DMS 273 (cell line): ENCODE data around the gene TCF12.

Experiments
- DNase-seq: peaks from one replicate; lab custom pipeline; 2025; ENCODE audit not compliant: unreplicated experiment; lab: John Stamatoyannopoulos, UW

The TCF12 gene

DNA sequence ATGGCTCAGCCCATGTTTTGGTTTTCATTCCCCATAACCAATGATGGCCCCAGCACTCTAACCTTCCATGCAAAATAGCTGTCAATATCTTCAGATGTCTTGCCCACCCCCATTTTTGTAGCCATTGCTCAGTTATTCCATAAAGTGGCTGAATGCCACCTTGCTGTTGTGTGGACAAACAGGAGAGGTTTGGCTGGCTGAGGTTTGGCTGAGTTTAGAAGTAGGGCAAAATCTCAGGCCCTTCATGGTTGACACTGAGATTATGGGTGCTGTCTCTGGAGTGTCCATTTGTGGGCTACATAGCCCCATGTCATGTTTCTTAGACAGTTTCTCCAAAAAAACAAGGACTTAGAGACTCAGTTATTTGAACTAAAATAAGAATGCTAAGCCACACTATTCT lies 96.9 kb downstream of the TCF12 start:
- DNase-seq = no peak

DNA sequence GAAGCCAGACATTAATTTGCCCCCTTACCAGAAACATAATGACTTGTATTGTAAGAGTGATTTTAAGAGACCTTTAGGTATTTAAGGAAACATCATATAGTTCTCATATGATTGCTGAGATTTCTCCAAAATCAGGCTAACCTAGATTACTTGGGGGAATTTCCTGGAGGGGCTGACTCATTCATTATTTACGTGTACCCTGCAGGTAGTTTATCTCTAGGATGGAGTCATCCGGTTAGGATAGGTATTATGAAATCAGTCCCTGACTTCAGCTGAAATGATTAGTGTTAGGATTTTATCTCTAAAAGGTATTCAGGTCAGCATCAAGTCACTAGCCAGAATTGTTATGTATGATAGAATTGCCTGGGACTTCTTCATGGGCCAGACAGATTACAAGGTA lies 97.5 kb downstream of the TCF12 start:
- DNase-seq = no peak

DNA sequence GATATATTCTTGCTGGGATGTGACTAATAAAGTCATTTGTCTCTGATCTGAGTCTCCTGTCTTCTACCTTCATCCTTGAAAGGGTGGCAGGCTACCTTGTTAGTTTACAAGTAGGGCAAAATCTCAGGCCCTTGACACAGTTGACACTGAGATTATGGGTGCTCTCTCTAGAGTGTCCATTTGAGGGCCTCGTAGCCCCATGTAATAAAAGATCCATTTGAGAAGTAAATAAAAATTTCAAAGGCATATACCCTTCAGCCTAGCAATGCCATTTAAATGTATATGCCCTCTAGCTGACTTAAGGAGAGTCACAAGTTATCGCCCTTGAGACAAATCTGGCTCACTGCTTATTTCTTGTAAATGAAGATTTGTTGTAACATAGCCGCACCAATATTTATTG lies 98.6 kb downstream of the TCF12 start:
- DNase-seq = peak; percentile 13

DNA sequence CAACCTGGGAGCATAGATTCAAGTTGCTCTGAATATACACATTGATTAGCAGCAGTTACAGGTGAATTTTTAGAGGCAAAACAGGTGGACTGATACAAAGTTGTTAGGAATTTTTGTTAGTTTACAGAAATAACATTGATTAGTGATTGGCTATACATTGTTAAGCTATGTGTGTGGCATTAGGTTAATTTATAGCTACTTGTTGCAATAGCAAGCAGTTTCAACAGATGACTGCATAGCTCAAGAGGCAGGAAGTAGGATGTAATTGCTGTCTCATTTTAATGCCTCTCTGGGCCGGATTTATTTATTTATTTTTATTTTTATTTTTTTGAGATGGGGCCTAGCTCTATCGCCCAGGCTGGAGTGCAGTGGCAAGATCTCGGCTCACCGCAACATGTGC lies 99.7 kb downstream of the TCF12 start:
- DNase-seq = no peak

DNA sequence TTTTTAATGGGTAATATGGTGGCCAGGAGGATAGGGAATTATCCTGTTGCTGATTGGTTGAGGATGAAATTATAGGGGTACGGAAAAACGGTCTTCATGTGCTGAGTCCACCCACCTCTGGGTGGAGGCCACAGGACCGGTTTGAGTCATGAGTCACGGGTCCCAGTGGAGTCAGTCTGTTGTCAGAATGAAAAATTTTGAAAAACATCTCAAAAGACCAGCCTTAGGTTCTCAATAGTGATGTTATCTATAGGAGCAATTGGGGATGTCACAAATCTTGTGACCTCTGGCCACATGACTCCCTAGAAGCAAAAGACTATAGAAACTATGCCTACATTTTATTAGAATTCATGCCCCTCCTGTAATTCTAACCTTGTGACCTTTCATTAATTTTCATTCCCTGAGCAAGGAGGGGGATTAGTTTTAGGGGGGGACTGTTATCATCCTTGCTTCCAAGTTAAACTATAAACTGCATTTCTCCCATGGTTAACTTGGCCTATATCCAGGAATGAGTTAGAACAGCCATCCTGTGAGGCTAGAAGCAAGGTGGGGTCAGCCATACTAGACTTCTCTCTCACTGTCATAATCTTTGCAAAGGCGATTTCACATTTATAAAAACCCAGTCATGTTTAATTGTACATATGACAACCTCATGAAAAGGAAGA lies 101.2 kb downstream of the TCF12 start:
- peak; percentile 6 for DNase-seq

DNA sequence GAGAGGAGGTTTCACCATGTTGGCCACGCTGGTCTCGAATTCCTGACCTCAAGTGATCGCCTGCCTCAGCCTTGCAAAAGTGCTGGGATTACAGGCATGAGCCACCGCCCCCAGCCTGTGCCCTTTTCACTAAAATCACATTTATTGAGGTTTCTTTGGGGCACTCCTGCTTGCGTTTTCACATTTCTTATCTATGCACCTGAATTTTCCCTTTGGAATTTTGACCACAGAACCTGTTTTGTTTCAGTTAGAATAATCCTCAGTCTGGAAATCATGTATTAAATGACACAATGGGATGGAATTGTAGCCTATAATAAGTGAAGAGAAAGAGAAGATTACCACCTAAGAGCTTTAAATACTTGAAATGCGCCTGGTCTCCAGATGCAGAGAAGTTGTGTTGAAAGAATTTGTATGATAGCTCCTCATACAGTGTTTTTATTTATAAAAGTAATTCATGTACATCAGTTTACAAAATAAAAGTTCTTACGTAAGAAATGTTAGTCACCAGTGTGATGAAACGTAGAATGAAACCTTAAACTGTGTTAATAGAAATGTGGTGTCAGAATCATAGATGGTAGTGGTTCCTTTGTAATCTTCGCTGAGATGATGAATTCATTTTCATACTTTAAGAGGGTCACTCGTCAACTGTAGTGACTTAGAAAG lies 107.0 kb downstream of the TCF12 start:
- no peak for DNase-seq

DNA sequence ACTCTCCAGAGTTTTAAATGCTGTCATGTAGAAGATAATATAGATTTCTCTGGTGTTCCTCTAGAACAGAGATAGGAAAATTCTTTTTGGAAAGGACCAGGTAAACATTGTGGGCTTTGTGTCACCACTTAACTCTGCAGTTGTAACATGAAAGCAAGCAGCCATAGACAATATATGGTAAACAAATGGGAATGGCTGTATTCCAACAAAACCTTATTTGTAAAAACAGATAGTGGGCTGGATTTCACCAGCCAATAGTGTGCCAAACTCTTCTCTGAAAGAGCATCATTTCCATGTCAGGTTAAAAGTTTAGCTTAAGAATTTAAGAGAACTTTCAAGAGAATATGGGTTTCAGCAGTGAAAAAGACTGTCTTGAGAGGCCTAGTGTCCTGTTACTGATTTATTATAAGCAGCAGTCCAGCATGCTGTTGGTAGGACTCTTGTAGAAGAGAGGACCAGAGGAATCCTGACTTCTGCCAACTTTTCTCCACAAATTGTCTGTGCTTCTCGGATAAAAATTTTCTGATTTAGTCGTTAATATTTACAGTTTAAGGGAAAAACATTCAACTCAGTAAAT lies 107.7 kb downstream of the TCF12 start:
- DNase-seq = no peak

DNA sequence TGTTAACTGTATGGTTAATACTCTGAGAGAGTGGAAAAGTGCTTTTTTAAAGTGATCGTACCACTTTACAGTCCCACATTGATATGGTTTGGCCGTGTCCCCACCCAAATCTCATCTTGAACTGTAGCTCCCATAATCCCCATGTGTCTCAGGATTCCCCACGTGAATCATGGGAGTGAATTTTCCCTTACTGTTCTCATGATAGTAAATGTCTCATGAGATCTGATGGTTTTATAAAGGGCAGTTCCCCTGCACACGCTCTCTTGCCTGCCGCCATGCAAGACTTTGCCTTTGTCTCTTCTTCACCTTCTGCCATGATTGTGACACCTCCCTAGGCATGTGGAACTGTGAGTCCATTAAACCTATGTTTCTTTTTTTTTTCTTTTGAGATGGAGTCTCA lies 109.2 kb downstream of the TCF12 start:
- no peak for DNase-seq

DNA sequence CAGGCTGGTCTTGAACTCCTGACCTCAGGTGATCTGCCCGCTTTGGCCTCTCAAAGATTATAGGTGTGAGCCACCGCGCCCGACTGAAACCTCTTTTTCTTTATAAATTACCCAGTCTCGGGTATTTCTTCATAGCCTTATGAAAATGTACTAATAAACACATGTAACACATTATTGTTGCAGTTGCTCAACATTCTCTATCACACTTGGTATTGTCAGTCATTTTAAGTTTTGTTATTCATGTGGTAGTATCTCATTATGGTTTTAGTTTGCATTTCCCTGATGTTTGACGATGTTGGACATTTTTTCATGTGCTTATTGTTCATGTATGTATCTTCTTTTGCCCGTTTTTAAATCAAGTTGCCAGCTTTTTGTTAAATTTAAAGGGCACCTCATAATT lies 109.7 kb downstream of the TCF12 start:
- no peak for DNase-seq

DNA sequence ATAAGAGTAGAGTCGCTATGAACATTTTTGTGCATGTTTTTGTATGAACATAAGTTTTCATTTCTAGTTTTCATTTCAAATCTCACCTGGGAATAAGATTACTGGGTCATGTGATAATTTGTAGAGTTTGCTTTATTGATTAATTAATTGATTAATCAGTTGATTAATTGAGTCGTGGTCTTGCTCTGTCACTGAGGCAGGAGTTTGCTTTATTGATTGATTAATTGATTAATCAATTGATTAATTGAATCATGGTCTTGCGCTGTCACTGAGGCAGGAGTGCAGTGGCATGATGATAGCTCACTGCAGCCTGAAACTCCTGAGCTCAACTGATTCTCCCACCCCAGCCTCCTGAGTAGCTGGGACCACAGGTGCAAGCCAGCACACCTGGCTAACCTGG lies 111.6 kb downstream of the TCF12 start:
- DNase-seq = no peak

DNA sequence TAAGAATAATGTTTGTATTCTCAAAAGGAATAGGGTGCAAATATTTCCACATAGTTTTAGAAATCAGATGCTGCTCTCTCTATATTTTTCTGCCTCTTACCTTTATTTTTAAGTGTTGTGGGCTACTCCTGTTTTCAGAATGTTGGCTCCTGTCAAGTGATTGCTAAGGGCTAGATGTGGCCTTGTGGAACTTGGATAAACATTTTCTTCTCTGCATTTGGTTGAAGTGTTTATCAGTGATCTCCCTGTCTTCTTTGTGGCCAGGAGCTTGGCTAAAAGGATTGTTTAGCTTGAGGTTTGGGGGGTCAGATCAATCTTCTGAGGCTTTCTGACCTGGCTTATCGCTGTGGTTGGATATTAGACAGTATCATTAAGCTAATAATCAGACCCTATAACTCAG lies 112.6 kb downstream of the TCF12 start:
- no peak for DNase-seq

DNA sequence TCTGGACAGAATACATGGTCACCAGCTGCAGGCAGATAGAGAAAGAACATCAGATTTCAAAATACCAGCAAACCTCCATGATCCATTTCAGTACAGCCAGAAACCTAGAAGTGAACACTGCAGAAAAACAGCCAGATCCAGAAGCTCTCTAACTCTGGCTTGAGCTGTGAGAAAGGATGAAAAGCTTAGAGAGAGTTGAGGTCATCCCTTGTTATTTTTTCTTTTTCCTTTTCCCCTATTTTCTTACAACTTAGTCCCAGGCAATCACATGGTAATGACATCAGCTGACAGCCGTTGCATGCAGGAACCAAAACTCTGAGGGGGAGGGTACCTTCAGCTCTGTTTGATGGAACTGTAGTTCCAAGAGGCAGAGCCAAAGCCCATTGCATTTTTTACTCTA lies 113.2 kb downstream of the TCF12 start:
- DNase-seq = peak; percentile 2

DNA sequence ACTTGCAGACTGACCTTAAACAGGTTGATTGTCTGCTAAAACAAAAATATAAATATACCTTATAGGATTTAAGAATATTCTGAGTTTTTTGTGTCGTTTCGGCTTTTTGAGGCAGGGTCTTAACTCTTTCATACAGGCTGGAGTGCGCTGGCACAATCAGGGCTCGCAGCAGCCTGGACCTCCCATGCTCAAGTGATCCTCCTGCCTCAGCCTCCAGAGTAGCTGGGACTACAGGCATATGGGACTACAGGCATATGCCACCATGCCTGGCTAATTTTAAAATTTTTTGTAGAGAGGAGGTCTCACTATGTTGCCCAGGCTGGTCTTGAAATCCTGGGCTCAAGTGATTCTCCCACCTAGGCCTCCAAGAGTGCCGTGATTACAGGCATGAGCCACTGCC lies 113.9 kb downstream of the TCF12 start:
- DNase-seq = no peak

DNA sequence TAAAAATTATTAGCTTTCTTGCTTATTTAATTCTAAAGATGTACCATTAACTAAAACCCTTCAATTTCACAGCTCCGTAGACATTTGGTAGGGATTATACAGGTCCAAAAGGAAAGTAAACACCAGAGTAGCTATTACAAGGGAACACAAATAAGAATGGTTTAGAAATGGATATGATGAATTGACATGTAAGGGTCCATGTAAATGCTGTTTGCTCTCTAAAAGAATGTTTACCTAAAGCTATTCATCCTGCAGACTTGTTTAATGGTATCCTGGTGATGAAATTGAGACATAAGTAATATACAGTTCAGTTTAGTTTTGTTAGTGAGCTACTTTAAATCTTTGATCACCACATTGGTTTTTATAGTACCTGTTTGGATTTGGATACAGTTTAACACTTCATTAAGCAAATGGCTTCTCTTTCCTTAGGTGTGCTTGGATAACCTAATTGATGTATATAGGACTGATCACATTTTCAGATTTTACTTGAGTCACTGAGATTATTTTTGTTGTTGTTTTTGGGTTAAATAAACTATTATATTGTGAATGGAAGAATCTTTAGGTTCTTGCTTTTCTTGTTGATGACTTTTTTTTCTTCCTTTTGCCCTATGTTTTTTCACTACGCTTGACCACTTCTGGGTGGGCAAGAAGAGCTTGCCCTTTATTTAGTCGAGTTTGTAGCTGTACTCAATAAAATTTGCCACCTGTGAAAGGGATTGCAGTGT lies 115.4 kb downstream of the TCF12 start:
- DNase-seq = no peak

DNA sequence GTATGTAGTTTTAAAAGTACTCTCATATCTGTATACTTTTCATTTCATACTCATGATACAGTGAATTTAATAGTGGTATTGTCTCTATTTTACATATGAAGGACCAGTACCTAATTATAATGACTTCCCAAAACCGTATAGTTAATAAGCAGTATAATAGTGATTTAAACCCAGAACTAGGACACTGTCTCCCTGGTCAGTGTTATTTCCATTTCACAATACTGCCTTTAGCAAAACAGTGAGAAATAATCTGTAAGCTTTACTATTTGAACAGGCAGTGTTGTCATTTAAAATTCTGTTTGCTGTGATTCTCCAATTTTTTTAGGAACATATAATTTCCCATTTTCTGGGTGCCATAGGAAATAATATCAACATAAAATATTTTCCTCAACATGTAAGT lies 116.2 kb downstream of the TCF12 start:
- DNase-seq = no peak

DNA sequence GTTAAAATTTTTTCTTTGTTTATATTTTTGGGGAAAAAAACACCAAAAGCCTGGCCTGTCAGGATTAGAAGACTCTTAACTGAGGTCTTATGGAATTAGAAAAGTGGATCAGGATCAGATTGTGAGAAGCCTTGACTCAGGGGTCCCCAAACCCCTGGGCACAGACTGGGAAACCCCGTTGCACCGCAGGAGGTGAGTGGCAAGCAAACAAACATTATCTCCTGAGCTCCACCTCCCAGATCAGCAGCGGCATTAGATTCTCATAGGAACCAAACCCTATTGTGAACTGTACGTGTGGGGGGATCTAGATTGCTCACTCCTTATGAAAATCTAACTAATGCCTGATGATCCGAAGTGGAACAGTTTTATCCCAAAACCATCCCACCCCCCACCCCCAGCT lies 117.2 kb downstream of the TCF12 start:
- DNase-seq = no peak

DNA sequence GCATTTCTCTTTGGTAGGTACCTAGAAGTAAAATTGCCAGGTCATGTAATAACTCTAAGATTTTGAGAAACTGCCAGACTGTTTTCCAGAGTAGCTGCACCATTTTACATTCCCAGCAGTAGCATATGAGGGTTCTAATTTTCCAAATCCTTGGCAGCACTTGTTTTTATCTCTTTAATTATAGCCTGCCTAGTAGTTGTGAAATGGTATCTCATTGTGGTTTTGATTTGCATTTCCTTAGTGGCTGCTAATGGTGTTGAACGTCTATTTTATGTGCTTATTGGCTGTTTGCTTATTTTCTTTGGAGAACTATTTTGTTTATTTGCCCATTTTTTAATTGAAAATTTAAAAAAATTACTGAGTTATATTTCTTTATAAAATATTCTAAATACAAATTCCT lies 117.9 kb downstream of the TCF12 start:
- DNase-seq = peak; percentile 9

DNA sequence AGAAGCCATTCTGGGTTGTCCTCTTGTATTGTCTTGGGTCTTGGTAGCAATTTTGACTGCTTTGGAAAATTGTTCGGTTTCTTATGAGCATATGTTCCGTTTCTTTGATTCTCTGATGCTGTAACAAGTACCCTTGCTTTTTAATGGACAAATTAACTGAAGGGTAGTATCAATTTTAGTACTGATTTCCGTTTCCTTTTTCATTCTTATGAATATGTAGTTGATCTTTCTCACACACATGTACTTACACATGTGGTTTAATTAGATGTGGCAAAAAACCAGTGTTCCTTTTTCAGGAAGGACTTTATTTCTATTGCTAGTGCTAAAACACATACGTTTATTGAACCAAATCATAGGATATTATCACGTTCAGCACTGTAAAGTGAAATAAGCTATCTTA lies 119.1 kb downstream of the TCF12 start:
- no peak for DNase-seq

DNA sequence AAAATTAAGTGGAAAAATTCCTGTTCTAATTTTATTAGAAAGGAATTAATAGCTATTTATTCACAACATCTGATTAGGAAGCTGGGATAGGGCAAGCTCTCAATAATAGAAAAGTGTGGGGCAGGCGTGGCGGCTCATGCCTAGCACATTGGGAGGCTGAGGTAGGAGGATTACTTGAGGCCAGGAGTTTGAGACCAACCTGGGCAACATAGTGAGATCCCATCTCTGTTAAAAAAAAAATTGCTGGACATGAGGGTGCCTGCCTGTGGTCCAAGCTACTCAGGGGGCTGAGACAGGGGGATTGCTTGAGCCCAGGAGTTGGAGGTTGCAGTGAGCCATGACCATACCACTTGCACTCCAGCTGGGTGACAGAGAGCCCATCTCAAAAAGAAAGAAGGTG lies 119.6 kb downstream of the TCF12 start:
- DNase-seq = no peak

DNA sequence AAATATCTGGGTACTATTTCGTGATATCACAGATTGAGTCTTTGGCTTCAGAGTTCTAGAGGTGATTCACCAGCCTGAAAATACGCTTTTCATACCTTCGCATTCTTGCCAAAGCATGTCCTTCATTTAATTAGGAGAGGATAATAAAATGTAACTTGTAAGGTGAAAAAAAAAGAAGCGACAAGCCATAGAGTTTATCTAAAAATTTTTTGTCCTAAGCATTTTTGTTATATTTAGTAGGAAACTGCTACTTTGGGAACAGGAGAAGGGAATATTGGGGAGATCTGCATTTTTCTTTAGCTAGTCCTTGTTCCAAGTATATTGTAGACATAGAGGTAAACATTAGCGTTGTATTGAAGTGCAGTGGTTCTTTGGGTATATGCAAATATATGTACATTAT lies 120.1 kb downstream of the TCF12 start:
- no peak for DNase-seq

DNA sequence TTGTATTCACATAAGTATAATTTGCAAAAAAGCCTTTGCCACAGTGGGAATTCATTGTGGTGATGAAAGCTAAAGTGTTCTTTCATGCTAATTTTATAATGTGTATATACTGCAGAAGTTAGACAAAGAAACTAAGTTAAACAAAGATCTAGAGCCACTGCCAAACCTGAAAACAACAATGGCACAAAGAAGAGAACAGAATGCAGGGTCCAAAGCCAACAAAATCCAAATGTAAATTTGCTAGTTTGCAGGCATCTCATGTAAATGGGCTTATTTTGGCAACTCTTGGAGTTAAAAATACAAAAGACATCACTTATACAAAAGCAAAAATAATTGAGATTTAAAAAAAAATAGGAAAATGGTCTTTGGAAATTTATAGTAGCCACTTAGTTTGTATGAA lies 123.0 kb downstream of the TCF12 start:
- DNase-seq = no peak

DNA sequence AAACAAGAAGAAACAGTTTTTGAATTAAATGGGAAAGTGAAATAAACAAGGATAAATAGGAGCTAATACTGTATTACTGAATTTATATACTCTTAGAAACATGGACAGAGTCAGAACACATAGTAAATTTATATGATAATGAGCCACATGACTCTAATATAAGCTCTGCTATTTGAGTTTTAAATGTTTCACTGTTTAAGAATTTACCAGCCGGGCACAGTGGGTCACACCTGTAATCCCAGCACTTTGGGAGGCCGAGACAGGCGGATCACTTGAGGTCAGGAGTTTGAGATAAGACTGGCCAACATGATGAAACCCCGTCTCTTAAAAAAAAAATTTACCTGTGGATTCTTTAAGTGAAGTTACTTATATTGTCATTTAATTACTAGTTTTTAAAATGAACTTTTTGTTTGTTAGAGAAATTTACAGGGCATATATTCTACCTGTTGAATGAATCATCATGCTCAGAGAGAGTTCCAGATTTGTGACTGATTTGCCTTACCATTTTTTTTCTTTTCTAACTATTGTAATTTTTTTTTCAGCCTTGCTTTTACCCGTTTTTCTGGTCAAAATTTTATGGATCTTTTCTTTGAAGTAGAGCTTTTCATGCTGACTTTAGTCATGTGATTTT lies 125.7 kb downstream of the TCF12 start:
- no peak for DNase-seq
